ENCODE measurements around the gene GPRIN1.

GPRIN1 gene

GRCh38 chr5:176609724-176610434, at the start of gene GPRIN1:
GPRIN1 (minus strand) TSS chr5:176610156; CDS start chr5:176599834, 10,322 bp downstream.
- DNase-seq (ENCODE audit: low spot score) = peak; percentile 32

DNA sequence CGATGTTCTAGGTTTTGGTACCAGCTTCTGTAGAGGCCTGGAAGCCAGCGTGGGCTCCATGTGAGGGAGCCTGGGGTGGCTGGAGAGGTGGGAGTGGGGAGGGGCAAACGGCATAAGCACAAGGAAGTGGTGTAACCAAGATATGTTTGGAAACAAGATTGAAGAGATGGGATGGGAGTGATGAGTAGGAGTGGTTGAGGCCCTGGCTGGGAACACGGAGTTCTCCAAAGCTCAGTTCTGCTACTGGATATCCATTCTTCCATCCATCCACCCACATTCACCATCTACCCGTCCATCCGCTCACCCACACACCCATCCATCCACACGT, 49.5 kb upstream of the GPRIN1 start:
- DNase-seq (ENCODE audit: low spot score) = no peak

GRCh38 chr5:176658817-176659511, 49.0 kb upstream of the GPRIN1 start:
- DNase-seq (ENCODE audit: low spot score) = peak; percentile 33

- DNase-seq (ENCODE audit: low spot score) = peak; percentile 65
These were observed 48.1 kb upstream of the GPRIN1 start for GRCh38 chr5:176658007-176658599.

DNA sequence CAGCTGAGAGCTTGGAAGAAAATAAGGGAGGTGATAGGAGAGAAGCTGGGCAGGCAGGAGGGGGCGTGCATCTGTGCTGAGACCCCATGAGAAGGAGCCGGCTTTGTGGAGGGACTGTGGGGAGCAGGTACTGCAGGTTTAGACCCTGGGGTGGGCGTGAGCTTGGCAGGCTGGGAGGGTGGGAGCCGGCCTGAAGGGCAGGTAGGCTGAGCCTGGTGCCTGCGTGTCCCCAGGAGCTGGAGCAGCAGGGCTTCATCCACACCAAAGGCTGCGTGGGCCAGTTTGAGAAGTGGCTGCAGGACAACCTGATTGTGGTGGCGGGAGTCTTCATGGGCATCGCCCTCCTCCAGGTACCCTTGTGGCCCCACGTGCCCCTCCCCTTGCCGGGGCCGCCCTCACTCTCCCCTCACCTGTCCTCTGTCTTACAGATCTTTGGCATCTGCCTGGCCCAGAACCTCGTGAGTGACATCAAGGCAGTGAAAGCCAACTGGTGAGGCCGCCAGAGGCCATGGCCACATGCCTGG, 46.6 kb upstream of the GPRIN1 start:
- DNase-seq (ENCODE audit: low spot score) = no peak

- DNase-seq (ENCODE audit: low spot score) = no peak
These were observed 44.9 kb upstream of the GPRIN1 start for GRCh38 chr5:176654856-176655255.

DNA sequence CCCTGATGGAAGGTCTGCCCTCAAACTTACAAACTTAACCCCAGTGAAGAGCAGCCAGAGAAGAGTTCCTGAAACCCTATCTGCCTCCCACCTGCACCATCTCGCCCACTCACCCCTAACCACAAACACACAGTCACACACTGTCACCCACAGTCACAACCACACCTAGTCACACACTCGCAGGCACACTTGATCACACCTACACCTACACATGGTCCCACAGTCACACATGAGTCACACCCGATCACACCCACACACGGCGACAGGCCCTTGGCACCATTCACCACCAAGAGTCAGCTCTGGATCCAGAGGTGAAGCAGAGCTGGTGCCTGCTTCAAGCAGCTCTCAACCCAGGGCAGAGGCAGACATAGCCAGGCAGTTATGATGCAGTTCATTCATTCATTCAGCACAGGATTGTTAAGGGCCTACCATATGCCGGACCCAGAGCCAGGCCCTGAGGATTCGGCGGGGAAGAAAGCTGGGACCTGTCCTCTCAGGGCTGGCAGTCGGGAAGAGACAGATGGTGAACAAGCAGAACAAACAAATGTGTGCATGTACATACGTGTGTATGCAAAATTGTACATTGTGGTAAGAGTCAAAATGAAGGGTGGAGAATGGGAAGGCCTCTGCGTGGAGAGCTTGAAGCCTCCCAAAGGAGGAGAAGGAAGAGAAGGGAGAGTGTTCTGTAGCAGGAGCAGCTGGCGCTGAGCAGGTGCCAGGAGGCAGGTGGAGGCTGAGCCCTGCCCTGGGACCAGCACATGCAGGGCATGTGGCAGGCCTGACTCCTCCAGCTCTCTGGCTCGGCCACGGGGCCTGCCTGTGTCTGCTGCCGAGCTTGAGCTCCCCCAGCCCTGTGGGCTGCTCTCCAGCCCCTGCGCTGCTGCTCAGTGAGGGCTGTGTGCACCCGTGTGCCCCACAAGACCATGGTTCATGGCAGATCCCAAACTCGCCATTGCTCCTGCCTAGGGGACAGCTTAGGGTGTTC, 43.7 kb upstream of the GPRIN1 start:
- DNase-seq (ENCODE audit: low spot score) = peak; percentile 39

- no peak for DNase-seq (ENCODE audit: low spot score)
These were observed 42.2 kb upstream of the GPRIN1 start for GRCh38 chr5:176652136-176652535.

- no peak for DNase-seq (ENCODE audit: low spot score)
These were observed 41.6 kb upstream of the GPRIN1 start for GRCh38 chr5:176651472-176651980.

DNA sequence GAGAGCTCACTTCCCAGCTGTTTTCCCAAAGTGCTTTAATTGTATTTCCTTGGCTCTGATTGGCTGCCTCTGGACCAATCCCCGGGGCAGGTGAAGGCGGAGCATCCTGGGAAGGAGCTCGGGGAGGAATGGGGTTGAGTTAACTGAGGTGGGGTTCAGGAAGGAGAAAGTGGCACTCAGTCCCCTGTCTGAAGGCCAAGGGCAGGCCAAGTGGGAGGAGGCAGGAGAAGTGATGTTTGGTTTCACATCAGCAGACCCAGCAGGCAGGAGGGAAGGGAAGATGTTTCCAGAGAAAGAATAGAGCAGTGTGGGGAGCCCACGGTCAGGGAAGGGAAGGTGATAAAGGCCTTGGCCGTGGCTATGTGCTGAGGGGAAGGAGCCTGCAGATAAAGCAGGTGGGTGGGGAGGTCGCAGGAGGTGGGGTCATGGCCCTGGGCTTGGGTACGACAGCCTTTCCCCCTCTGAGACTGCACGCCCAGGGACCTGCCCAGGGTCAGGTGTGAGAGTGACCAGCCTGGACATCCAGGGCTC, 40.5 kb upstream of the GPRIN1 start:
- DNase-seq (ENCODE audit: low spot score) = no peak

DNA sequence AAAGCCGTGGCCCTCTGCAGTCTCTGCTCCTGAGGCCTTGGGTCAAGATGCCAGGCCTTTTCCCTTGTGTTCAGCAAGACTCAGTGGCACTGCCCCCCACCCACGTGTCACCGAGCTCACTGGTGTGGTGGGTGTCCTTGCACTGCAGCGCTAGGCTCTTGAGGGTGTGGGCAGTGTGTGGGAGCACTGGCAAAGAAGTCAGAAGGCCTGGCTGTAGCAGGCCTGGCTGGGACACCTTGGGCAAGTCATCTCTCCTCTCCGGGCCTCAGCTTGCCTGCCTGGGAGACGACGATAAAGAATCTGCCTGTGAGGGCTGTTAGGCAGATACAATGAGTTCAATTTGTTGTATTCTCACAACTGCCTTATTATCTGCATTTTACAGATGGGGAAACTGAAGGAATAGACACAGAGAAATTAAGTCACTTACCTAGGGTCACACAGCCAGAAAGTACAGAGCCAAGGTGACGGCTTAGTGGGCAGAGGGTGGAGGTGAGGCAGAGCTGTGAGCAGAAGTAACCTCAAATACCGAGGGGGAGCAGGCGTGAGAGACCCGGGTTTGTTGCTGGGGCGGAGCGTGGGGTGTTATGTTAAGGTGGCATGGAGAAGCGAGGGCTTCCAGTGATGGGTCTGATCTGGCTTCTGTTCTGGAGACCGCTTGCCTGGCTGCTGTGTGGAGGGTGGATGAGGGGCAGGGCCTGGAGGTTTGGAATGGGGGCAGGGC, 38.7 kb upstream of the GPRIN1 start:
- DNase-seq (ENCODE audit: low spot score) = peak; percentile 30

DNA sequence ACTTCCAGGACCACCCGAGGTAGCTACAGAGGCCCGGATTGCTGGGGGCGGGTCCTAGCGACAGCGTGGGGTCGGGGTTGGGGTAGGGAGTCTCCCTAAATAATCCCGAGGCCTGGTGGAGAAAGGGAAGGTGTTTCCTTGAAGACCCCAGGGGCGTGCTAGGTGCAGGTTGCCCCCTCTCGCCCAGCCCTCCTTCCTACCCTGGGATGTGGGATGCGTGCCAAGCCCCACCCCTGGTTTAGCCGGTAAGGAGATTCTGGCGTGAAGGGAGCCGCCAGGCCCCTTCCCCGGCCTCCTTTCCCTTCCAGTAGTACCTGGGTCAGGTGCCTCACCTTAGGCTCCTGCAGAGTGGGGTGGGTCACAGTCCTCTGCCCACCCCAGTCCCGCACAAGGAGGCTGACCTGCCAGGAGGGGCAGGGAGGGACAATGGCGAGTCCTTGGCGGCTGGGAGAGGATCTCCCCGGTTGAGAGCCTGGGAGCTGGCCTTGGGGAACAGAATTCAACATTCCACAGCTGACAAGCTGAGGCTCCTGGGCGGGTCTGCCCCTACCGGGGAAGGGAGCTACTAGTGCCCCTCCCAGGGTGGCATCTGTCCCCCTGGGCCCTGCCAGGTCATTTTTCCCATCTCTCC, 38.0 kb upstream of the GPRIN1 start:
- no peak for DNase-seq (ENCODE audit: low spot score)

GRCh38 chr5:176647030-176647842, 37.3 kb upstream of the GPRIN1 start, which contains the start of gene TSPAN17:
TSPAN17 (plus strand) TSS chr5:176647484; CDS start chr5:176647616, 132 bp downstream.
- peak; percentile 99 for DNase-seq (ENCODE audit: low spot score)

DNA sequence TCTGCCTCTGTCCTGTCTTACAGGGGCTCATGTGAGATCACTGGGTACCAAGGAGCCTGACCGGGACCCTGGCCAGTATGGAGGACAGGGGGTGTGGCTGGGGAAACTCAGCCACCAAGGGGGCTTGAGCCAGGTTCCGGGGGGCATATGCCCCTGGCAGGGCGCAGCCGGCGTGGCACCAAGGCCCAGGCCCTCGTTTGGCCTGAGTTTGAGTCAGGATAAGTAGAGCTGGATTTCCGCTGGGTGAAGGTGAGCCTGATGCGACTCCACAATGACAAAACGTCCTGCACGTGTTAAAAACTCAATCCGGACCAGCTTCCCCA, 36.7 kb upstream of the GPRIN1 start:
- DNase-seq (ENCODE audit: low spot score) = no peak

DNA sequence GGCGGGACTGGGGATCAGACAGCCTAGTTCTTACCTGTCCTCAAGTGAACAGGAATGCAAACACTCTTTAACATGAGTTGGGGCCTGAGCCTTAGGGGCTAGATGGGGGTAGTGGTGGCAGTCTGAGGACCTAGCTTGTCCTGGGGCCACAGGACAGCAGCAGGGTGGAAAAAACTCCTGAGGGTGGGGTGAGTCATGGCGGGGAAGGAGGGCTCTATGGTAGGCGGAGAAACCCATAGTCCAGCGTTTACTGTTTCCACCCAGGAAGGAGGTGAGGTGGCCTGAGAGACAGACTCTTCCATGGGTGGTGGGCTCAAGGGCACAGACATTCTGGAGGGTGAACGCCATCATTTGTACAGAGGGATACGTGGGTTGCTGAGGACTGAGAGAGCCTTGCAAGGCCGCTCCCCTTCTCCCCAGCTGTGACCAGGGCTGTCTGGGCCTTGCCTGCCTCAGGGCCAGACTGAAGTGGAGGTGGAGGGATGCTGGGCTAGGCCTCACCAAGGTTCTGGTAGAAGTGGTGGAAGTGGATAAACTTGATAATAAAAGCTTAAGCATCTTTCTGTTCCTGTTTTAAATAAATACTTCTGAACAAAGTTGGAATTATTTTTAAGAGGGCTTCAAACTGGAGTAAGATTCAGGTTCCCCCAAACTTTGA, 36.2 kb upstream of the GPRIN1 start:
- no peak for DNase-seq (ENCODE audit: low spot score)

- DNase-seq (ENCODE audit: low spot score) = no peak
These were observed 35.1 kb upstream of the GPRIN1 start for GRCh38 chr5:176644878-176645670.

DNA sequence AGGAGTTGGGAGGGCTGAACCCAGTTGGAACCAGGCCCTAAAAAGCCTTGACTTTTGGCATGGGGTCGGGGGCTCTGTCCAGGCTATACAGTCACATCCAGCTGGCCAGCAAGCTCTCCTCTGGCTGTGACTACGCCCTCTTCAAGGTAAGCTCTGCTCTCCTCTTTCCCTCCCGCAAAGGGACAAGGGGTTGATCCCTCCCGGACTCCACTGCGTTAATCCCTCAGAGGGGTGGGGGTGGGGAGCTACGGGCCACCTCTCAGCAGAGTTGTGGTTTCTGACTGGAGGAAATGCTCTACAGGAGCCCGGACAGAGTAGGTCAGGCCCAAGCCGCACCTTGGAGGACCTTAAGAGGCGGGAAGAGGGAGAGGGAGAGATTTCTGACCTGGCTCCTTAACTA, 34.3 kb upstream of the GPRIN1 start:
- no peak for DNase-seq (ENCODE audit: low spot score)

Measured in CD4-positive, alpha-beta T cell treated with Interleukin-6 at 100 ng/mL for 8 hours (primary cell).